Large intestine (tissue), 3 donors: Measurements from ENCODE around the gene SECISBP2. TPM values are rescaled to one million over a fixed set of nuclear protein-coding genes. Genes with fewer than 3 reads are reported as not detected.
A peak's percentile ranks its signal among the peaks of the same experiment; 100 is the strongest.

Source experiments
- DNase-seq, 2 donors: peaks; one replicate each; pipeline versions ENCODE4 v3.0.0 to v3.0.0-alpha.2; 2013
- H3K27ac ChIP-seq: one replicate; pipeline ENCODE4 v1.5.1; 2013; ENCODE audit warnings: low read length
- H3K27me3 ChIP-seq: 2 replicates; pipeline ENCODE4 v1.6.1; 2013; ENCODE audit warnings: low read length; ENCODE audit not compliant: control insufficient read depth, insufficient read depth
- H3K36me3 ChIP-seq: 2 replicates; pipeline ENCODE4 v1.6.1; 2013; ENCODE audit warnings: low read length; ENCODE audit not compliant: control insufficient read depth, insufficient read depth
- H3K4me1 ChIP-seq: one replicate; pipeline ENCODE4 v1.6.1; 2013; ENCODE audit warnings: low read length; ENCODE audit not compliant: control insufficient read depth, insufficient read depth
- H3K4me3 ChIP-seq: one replicate; pipeline ENCODE4 v1.5.1; 2013; ENCODE audit warnings: low read length
- H3K9me3 ChIP-seq: one replicate; pipeline ENCODE4 v1.6.1; 2013; ENCODE audit warnings: mild to moderate bottlenecking, low read depth, low read length, moderate library complexity; ENCODE audit not compliant: control insufficient read depth
- WGBS: methylation state at CpG from one replicate; pipeline ENCODE4 v1.1.5; 2013; ENCODE audit warnings: low lambda C conversion rate; ENCODE audit not compliant: insufficient coverage; 5-methylcytosine and 5-hydroxymethylcytosine counted together
- polyA plus RNA-seq: library from polyadenylated mRNA; unstranded; fragments of 120-200 nt; gene quantifications from one replicate; pipeline ENCODE4 v1.2.1, GENCODE V29; 2013

Gene SECISBP2
- polyA plus RNA-seq, 1 donor, result 67.1 TPM

DNA sequence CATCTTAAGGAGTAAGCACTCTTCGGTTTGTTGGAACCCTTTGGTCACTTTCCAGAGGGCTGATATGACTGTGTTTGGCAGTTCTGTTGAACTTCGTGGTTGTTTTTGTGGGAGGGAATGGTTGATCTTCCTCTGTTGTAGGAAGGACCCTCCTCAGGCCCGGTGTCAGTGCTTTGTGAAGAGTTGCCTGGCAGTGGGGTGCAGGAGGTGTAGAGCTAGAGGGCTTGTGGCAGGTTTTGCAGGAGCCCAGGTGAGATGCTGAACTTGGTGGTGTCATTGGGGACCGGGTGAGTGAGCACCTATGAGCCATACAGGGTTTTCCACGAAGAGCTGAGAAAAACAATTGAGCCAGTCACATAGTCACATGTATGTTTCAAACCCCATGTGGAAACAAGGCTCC is 27.2 kb downstream of the SECISBP2 start:
- Histone ChIP-seq H3K4me1 (no peaks in the 10 kb centered on the region), H3K4me3 (no peak overlapping the region), H3K9me3 (no peaks in the 10 kb centered on the region), H3K27ac (no peak overlapping the region), H3K27me3 (no peaks in the 10 kb centered on the region), H3K36me3 (peaks cover 87% of the 10 kb centered on the region)
- no peak for DNase-seq
- WGBS, result no CpG with 5 or more reads among the region's 5 CpGs

DNA sequence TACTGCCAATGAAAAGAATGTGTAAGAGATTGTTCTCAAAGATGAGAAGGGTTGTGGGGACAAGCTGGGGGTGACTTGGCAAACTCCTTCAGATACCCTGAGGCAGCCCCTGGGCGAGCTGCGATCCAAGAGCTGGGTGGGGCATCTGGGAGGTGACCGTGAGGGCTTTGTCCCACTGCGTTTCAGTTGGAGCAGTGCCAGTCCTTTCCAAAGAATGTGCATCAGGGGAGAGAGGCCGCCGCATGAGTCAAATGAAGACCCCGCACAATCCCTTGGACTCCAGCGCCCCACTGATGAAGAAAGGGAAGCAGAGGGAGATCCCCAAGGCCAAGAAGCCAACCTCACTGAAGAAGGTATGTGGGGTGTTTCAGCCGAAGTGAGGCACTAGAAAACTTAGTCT is 28.4 kb downstream of the SECISBP2 start:
- no peaks in the 10 kb centered on the region for H3K4me1 ChIP-seq
- no peaks in the 10 kb centered on the region for H3K27me3 ChIP-seq
- DNase-seq, result no peak
- no peak overlapping the region for H3K27ac ChIP-seq
- H3K36me3 ChIP-seq, result peaks cover 93% of the 10 kb centered on the region
- H3K4me3 ChIP-seq, result no peak overlapping the region
- H3K9me3 ChIP-seq, result no peaks in the 10 kb centered on the region
- WGBS, result no CpG with 5 or more reads among the region's 9 CpGs

GRCh38 chr9:89347651-89348050 is 29.4 kb downstream of the SECISBP2 start:
- no peak for DNase-seq
- peaks cover 5% of the 10 kb centered on the region for H3K4me1 ChIP-seq
- no CpG with 5 or more reads among the region's 5 CpGs for WGBS
- no peak overlapping the region for H3K4me3 ChIP-seq
- H3K9me3 ChIP-seq, result no peaks in the 10 kb centered on the region
- no peak overlapping the region for H3K27ac ChIP-seq
- no peaks in the 10 kb centered on the region for H3K27me3 ChIP-seq
- peaks cover 93% of the 10 kb centered on the region for H3K36me3 ChIP-seq

- no CpG with 5 or more reads among the region's 6 CpGs for WGBS
Measured at GRCh38 chr9:89349607-89350006, 31.3 kb downstream of the SECISBP2 start.

GRCh38 chr9:89350988-89351557 is 32.8 kb downstream of the SECISBP2 start:
- peaks cover 94% of the 10 kb centered on the region for H3K36me3 ChIP-seq
- H3K9me3 ChIP-seq, result no peaks in the 10 kb centered on the region
- no peak overlapping the region for H3K27ac ChIP-seq
- DNase-seq, result peak in 1 of 2 donors; percentile 16
- H3K4me1 ChIP-seq, result peaks cover 5% of the 10 kb centered on the region
- H3K4me3 ChIP-seq, result no peak overlapping the region
- no CpG with 5 or more reads among the region's 2 CpGs for WGBS
- no peaks in the 10 kb centered on the region for H3K27me3 ChIP-seq

More at GRCh38 chr9:89349607-89350006, 31.3 kb downstream of the SECISBP2 start:
- H3K36me3 ChIP-seq, result peaks cover 96% of the 10 kb centered on the region
- DNase-seq, result no peak
- no peaks in the 10 kb centered on the region for H3K27me3 ChIP-seq
- peaks cover 5% of the 10 kb centered on the region for H3K4me1 ChIP-seq
- no peak overlapping the region for H3K4me3 ChIP-seq
- H3K27ac ChIP-seq, result no peak overlapping the region
- H3K9me3 ChIP-seq, result no peaks in the 10 kb centered on the region

DNA sequence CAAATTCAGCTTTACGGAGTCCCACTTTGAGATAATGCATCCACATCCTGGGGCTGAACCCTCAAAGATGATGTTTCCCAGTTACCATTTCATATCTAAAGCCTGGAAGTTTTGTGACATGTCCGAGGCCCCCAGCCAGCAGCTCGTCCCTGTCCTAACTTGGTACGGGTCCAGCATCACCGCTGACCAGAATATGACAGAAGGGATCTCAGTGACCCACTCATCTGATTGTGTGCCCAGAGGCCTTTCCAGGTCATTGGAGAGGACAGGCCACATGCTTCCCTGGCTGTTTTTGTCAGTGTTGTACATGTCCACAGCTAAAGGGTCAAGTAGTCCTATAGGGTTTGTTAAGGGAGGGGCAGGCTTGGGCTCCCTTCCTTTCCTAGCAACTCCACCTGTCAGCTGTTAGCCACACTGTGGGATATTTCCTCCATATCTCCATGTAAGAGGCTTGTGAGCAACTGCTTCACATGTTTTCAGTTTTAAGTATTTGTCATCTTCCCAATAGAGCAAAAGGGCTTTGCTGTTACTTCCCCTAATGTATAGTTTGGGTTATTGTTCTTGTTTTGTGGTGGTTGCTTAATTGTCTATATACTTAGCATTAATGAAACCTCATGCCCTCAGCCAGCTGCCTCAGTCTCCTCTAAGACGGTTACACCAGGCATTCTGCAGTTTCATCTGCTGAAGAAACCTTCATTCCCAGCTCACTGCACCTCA is 33.4 kb downstream of the SECISBP2 start:
- Histone ChIP-seq H3K36me3 (peaks cover 93% of the 10 kb centered on the region), H3K4me1 (peaks cover 5% of the 10 kb centered on the region), H3K27ac (no peak overlapping the region), H3K4me3 (no peak overlapping the region), H3K9me3 (no peaks in the 10 kb centered on the region), H3K27me3 (no peaks in the 10 kb centered on the region)
- DNase-seq, result no peak
- WGBS, result no CpG with 5 or more reads among the region's 6 CpGs

- H3K27me3 ChIP-seq, result no peaks in the 10 kb centered on the region
- peak in 1 of 2 donors; percentile 22 for DNase-seq
- H3K4me1 ChIP-seq, result peaks cover 5% of the 10 kb centered on the region
- H3K36me3 ChIP-seq, result peaks cover 93% of the 10 kb centered on the region
- H3K9me3 ChIP-seq, result no peaks in the 10 kb centered on the region
- H3K4me3 ChIP-seq, result no peak overlapping the region
- no peak overlapping the region for H3K27ac ChIP-seq
- WGBS, result 0% methylated on average over 1 of the region's 3 CpGs
Measured at GRCh38 chr9:89352451-89352850, 34.2 kb downstream of the SECISBP2 start.

DNA sequence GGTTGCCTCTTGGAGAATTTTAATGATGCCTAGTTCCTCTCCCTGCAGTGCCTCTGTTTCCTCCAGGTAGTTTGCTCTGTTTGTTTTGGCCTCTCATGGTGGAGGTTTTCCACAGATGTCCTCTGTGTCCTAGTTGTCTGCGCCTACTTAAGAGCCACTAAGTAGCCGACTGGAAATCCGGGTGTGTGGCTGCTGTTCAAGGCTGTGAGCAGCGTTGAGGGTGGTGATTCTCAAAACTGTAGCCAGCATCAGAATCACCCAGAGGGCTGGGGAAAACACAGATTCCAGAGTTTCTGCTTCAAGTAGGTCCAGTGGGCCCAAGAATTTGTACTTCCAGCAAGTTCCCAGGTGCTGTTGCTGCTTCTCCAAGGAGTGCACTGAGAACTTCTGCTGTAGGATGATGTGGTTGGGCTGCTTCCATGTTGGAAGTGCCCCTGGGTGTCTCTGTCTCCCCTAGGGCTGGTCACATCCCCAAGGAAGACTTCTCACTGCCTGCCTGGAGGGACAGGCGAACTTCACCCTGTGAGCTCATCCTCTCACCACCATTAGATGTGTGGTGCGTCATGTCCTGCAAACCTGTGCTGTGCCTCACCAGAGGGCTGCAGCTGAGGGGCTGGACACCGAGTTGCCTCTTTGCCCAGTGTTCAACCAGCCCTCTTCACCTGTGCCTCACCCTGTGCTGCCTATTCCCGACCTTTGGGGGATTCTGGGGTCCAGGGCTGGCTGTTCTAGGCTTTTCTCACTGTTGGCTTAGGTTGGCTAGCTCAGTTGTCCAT is 34.8 kb downstream of the SECISBP2 start:
- no CpG with 5 or more reads among the region's 8 CpGs for WGBS
- DNase-seq, result no peak
- Histone ChIP-seq H3K4me1 (peaks cover 5% of the 10 kb centered on the region), H3K36me3 (peaks cover 93% of the 10 kb centered on the region), H3K9me3 (no peaks in the 10 kb centered on the region), H3K27me3 (no peaks in the 10 kb centered on the region), H3K27ac (no peak overlapping the region), H3K4me3 (no peak overlapping the region)

DNA sequence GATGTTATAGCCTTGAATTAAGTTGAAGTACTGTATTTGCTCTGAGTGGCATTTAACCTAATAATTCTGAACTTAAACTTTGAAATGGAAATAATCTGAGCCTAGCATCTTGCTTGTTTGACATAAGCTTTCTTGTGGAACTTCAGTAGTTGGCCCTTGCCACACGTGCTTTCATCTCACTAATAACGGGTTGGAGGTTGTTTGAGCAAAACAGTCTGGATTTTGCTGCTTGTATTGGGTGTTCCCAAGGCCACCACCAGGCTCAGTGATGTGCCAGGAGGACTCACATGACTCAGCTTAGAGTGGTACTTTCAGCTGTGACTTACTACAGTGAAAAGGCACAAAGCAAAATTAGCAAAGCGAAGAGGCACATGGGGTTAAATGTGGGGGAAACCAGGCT is 35.7 kb downstream of the SECISBP2 start:
- peaks cover 5% of the 10 kb centered on the region for H3K4me1 ChIP-seq
- peaks cover 93% of the 10 kb centered on the region for H3K36me3 ChIP-seq
- H3K27me3 ChIP-seq, result no peaks in the 10 kb centered on the region
- no peak overlapping the region for H3K4me3 ChIP-seq
- no peak for DNase-seq
- H3K9me3 ChIP-seq, result no peaks in the 10 kb centered on the region
- WGBS, result no CpG with 5 or more reads among the region's 3 CpGs
- H3K27ac ChIP-seq, result no peak overlapping the region

DNA sequence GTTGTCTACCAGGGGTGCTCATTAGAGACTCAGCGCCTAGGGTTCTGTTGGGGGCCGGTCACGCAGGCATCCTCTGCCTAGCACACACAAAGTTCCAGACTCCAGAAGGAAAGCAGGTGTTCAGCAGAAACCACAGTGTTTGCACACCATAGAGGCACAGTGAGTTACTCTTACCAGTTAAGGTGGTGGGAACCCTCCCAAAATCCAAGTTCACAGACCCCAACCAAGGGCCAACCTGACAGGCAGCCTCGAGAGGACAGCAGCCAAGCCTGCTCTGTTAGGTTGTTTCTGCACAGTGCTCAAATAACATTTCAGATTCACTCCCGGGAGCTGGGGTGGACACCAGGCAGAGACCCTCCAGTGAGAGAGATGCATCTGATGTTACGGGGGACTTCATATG is 36.2 kb downstream of the SECISBP2 start:
- Histone ChIP-seq H3K27me3 (no peaks in the 10 kb centered on the region), H3K9me3 (no peaks in the 10 kb centered on the region), H3K36me3 (peaks cover 93% of the 10 kb centered on the region), H3K27ac (no peak overlapping the region), H3K4me3 (no peak overlapping the region), H3K4me1 (peaks cover 5% of the 10 kb centered on the region)
- DNase-seq, result no peak
- no CpG with 5 or more reads among the region's 6 CpGs for WGBS
